Lower leg skin (tissue), 4 donors: Measurements from ENCODE around the gene NATD1. TPM values are rescaled to one million over a fixed set of nuclear protein-coding genes. Genes with fewer than 3 reads are reported as not detected.

Experiments used
- DNase-seq, 2 donors: peaks; one replicate each; pipeline ENCODE4 v3.0.0-alpha.2; 2019; ENCODE audit warnings: low spot score in 2 of 2
- H3K4me3 ChIP-seq: fragments of 200-600 bp; sonication (generic); 2 replicates; pipeline ENCODE4 v1.5.1; 2017; ENCODE audit warnings: mild to moderate bottlenecking, low read depth; ENCODE audit not compliant: poor library complexity, severe bottlenecking
- POLR2A ChIP-seq, 2 donors: fragments of 450-650 bp; IDR thresholded peaks; one replicate each; pipeline ENCODE4 v1.6.1; 2016 to 2017; ENCODE audit warnings: antibody characterized with exemption in 2 of 2, mild to moderate bottlenecking in 1 of 2, moderate library complexity in 1 of 2
- WGBS, 2 donors: methylation state at CpG; one replicate each; pipeline ENCODE4 v1.1.5; 2018; 5-methylcytosine and 5-hydroxymethylcytosine counted together
- intact Hi-C: fragments of 100-400 bp; cut with DNase I; formaldehyde crosslinking; loops from one replicate; pipeline ENCODE4 v1.15.0; 2023; ENCODE audit warnings: low total_unique reads
- total RNA-seq, 4 donors: library from RNA; depleted of rRNA; stranded (reverse); fragments of >200 nt; gene quantifications; one replicate each; pipeline ENCODE4 v1.1.0, GENCODE V29; 2016
- TF ChIP-seq, protein P1 (sequence below), 3 donors: fragments of 450-650 bp; IDR thresholded peaks; one replicate each; pipeline ENCODE4 v1.5.1; 2016; ENCODE audit warnings: antibody characterized with exemption in 3 of 3, mild to moderate bottlenecking in 3 of 3, moderate library complexity in 2 of 3

The NATD1 gene
- total RNA-seq, 4 donors from 2014 or later, result 12.3 to 18.8 (median 16.0) TPM

DNA sequence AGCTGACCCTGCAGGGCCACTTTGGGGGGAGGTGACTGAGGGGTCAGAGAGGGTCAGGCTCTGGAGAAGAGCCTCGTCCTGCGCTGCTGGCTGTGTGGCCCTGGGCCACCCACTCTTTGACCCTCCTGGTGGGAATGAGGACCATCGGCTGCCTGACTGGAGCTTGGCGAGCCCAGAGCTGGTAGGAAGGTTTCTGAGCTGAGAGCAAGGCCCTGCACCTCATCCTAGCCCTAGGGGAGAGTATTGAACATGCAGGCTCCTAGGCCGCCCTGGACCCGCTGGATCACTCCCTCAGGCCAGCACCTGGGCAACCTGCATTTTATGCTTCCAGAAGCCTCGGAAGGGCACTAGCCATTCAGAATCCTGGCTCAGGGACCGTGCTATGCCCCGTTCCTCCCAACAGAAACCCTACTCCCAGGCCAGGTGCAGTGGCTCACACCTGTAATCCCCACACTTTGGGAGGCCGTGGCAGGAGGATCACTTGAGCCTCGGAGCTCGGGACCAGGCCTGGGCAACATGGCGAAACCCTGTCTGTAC lies 45.8 kb upstream of the NATD1 start:
- TF ChIP-seq POLR2A (IDR thresholded peaks at IDR 0.05), result no peak
- TF ChIP-seq, protein P1, sequence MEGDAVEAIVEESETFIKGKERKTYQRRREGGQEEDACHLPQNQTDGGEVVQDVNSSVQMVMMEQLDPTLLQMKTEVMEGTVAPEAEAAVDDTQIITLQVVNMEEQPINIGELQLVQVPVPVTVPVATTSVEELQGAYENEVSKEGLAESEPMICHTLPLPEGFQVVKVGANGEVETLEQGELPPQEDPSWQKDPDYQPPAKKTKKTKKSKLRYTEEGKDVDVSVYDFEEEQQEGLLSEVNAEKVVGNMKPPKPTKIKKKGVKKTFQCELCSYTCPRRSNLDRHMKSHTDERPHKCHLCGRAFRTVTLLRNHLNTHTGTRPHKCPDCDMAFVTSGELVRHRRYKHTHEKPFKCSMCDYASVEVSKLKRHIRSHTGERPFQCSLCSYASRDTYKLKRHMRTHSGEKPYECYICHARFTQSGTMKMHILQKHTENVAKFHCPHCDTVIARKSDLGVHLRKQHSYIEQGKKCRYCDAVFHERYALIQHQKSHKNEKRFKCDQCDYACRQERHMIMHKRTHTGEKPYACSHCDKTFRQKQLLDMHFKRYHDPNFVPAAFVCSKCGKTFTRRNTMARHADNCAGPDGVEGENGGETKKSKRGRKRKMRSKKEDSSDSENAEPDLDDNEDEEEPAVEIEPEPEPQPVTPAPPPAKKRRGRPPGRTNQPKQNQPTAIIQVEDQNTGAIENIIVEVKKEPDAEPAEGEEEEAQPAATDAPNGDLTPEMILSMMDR (IDR thresholded peaks at IDR 0.05), result no peak
- WGBS, 2 donors, result 62 to 70% methylated on average over 13 of the region's 13 CpGs
- intact Hi-C loops, result no loop called here
- DNase-seq, result no peak
- H3K4me3 ChIP-seq, result no peak overlapping the region

DNA sequence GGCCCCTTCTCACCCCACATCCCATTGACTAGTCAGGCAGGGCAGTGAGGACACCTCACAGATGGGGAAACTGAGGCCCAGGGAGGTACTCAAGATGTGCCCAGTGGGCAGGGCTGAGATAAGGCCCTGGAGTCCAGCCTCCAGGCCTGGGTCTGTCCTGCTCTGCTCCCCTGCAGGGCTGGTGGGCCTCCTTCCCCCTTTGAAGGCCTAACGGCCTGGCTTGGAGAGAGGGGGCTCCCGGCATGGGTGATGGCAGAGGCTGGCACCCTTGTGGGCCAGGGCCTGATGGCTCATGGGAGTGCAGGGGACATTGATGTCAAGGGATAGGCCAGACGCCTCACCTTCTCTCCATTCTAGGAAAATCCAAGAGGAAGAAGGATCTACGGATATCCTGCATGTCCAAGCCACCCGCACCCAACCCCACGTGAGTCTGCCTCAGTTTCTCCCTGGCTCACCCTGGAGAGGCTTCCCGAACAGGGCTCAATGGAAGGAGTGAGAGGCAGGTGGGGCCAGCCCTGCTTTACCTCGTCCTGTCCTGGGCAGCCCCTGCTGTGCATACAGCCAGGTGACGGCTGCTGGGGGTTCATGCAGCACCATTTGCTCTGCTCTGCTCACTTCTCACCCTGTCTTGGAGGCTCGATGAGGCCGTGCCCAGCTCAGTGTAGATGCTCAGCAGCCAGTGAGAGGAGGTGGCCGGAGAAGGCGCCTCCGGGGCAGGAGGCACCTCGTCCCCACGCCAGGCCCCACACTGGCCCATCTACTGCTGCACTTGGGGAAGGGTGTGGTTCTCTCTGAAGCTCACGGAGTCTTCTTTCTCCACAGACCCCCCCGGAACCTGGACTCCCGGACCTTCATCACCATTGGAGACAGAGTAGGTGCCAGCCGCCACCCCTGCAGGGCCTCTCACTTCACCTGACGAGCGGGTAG lies 45.1 kb upstream of the NATD1 start:
- TF ChIP-seq POLR2A (IDR thresholded peaks at IDR 0.05), result no peak
- TF ChIP-seq, protein P1 (IDR thresholded peaks at IDR 0.05), result no peak
- no peak overlapping the region for H3K4me3 ChIP-seq
- WGBS, 2 donors, result 71 to 79% methylated on average over 22 of the region's 22 CpGs
- intact Hi-C loops, result no loop called here
- DNase-seq, result no peak

DNA sequence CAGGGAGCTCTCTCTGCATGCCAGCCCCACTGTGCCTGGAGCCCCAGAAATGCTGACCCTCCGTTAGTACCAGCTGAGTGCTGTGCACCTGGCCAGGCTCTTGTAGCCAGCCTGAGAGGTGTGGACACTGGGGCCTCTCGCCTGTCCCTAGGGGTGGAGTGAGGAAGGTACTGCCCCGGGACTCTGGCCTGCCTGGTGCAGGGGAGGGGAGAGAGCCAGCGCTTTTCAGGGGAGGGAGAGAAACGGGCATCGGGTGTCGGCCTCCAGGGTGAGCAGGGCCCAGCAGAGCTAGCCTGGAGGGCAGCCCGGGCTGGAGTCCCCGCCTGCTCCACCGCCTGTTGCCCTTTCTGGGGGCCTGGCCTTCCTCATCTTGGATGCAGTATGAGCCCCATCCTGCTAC lies 44.4 kb upstream of the NATD1 start:
- no peak overlapping the region for H3K4me3 ChIP-seq
- 59 to 60% methylated on average over 10 of the region's 10 CpGs for WGBS, 2 donors
- intact Hi-C loops, result no loop called here
- DNase-seq, result no peak
- TF ChIP-seq, protein P1 (IDR thresholded peaks at IDR 0.05), result no peak
- TF ChIP-seq POLR2A (IDR thresholded peaks at IDR 0.05), result no peak

DNA sequence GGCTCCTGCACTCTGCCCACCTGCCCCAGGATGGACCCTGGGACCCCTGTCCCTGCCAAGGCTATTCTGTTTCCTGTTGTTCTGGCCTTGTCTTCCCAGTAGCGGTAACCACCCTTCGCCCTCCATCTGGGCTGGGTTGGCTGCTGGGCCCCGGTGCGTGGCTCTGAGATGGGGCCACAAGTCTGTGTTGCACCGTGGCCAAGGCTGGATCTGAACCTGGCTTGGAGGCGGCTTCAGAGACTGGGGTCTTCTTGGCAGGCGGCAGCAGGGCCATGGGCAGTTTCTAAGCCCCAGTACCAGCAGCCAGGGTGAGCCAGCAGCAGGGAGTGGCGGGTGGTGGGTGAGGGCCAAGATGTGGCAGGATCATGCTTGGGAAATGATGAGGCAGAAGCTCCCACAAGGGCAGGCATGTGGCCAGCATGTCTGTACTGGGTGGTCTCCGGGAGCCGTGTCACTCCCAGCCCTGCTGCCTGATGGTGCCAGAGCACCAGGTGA lies 43.9 kb upstream of the NATD1 start:
- intact Hi-C loops, result no loop called here
- DNase-seq, result no peak
- TF ChIP-seq, protein P1 (IDR thresholded peaks at IDR 0.05), result no peak
- no peak for TF ChIP-seq POLR2A (IDR thresholded peaks at IDR 0.05)
- 50 to 52% methylated on average over 10 of the region's 10 CpGs for WGBS, 2 donors
- H3K4me3 ChIP-seq, result no peak overlapping the region

DNA sequence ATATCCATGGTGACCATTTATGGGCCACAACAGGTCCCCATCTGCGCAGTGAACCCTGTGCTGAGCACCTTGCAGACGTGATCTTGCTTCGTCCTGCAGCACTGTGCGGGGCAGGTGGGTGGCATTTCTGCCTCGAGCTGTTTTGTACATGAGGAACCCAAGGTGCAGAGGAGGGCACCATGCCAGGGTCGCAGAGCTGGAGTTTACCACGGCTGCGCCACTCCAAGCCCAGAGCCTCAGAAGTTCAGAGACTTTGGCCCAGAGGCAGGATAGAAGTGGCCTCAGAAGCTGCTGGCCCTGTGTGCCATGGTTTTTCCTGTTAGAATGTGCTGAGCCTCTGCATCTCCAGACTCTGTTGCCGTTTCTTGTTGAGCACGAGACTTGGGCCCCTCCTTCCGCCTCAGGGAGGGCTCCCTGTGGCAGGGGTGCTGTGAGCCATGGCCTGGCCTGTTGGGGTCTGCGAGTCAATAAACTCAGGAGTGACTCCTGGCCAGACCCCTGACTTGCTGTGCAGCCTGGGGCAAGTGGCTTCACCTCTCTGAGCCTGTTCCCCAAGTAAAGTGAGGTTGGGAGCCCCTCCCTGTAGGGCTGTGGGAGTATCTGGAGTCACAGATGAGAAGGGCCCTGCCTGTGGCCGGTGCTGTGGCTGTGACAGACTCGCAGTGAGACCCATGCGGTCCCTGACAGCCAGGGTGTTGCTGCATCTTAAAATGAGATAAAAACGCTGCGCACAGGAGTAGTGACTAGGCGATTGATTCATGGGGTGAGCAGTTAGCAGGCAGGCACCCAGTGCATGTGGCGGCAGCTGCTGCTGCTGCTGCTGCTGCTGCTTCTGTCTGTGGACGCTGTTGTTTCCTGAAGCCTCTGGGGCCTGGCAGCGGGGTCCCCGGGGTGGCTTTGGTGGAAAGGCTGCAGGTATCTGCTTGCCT lies 43.2 kb upstream of the NATD1 start:
- H3K4me3 ChIP-seq, result no peak overlapping the region
- DNase-seq, result no peak
- intact Hi-C loops, result no loop called here
- 59 to 61% methylated on average over 22 of the region's 22 CpGs for WGBS, 2 donors
- TF ChIP-seq, protein P1 (IDR thresholded peaks at IDR 0.05), result no peak
- no peak for TF ChIP-seq POLR2A (IDR thresholded peaks at IDR 0.05)
